ENCODE data around the gene DGKI. TPM values are rescaled to one million over a fixed set of nuclear protein-coding genes. Genes with fewer than 3 reads are reported as not detected.

DGKI gene
- total and polyA plus RNA-seq, 2 of the 4 experiments (the other 2 are of a cell fraction), result 3.9 to 15.8 TPM

GRCh38 chr7:137458399-137458798 is 388.4 kb downstream of the DGKI start:
- H3K79me1 ChIP-seq (ENCODE audit: low read depth in 1 of 2, low read length in 2 of 2), result no peaks in the 10 kb centered on the region; a peak in 1 of 4 replicates
- no peak overlapping the region for H3K9ac ChIP-seq (ENCODE audit: low read depth, low read length)
- no peak overlapping the region for H3K56ac ChIP-seq (ENCODE audit: extremely low read depth, insufficient read depth, low read length)
- no peak overlapping the region for H2AK5ac ChIP-seq (ENCODE audit: low read depth, low read length)
- H3K9me3 ChIP-seq (ENCODE audit: control insufficient read depth, insufficient read depth, low read length), result no peaks in the 10 kb centered on the region; the same call in 1 of the 2 replicates
- H3K27me3 ChIP-seq (ENCODE audit: control insufficient read depth, insufficient read depth, low read length), result no peaks in the 10 kb centered on the region
- DNase-seq (no peak), ATAC-seq (ENCODE audit: low read depth) (no peak)
- no peaks in the 10 kb centered on the region for H3K36me3 ChIP-seq (ENCODE audit: control insufficient read depth, insufficient read depth, low read length)
- 0 out of 3 replicates have a peak overlapping the region, but pooled peaks have one; percentile 42 for H2BK15ac ChIP-seq (ENCODE audit: low read depth, low read length)
- H4K91ac ChIP-seq (ENCODE audit: insufficient read depth, low read depth, low read length), result no peak overlapping the region
- peak overlapping the region; percentile 55; the same call in 1 of the 2 replicates for H2BK20ac ChIP-seq (ENCODE audit: low read depth, low read length)
- in situ Hi-C loops (cut with MboI; ENCODE audit: low sequenced_read_pairs), result loop anchor here (10.0 kb wide), 1 partner anchor 574 kb away; no protein-coding TSS in a partner anchor
- no peak overlapping the region for H2AK9ac ChIP-seq (replicated peaks; ENCODE audit: low read depth, low read length, poor library complexity)
- H3K27ac ChIP-seq (ENCODE audit: insufficient read depth, low read length), result no peak overlapping the region
- TF ChIP-seq RCOR1 (IDR thresholded peaks at IDR 0.05; ENCODE audit: insufficient replicate concordance, low read length), result no peak
- no peak for TF ChIP-seq CEBPB (IDR thresholded peaks at IDR 0.05; ENCODE audit: low read depth, low read length)
- TF ChIP-seq FOS (IDR thresholded peaks at IDR 0.05; ENCODE audit: low read depth, low read length), result no peak
- TF ChIP-seq MXI1 (IDR thresholded peaks at IDR 0.05; ENCODE audit: borderline replicate concordance, low read depth, low read length), result no peak
- TF ChIP-seq NFE2L2 (IDR thresholded peaks at IDR 0.05; ENCODE audit: low read depth, low read length), result no peak
- TF ChIP-seq CHD1 (IDR thresholded peaks at IDR 0.05; ENCODE audit: low read depth, low read length), result no peak
- TF ChIP-seq USF2 (IDR thresholded peaks at IDR 0.05; ENCODE audit: low read depth, low read length), result no peak
- no peak for TF ChIP-seq RAD21 (IDR thresholded peaks at IDR 0.05; ENCODE audit: low read length)
- no peak for TF ChIP-seq MAFK (IDR thresholded peaks at IDR 0.05; ENCODE audit: low read depth, low read length)
- TF ChIP-seq SMC3 (IDR thresholded peaks at IDR 0.05; ENCODE audit: low read depth, low read length), result no peak
- TF ChIP-seq ELK1 (IDR thresholded peaks at IDR 0.05; ENCODE audit: borderline replicate concordance, low read depth, low read length), result no peak
- no peak for TF ChIP-seq POLR2A (IDR thresholded peaks at IDR 0.05; ENCODE audit: low read depth, low read length)
- TF ChIP-seq CTCF (conservative IDR thresholded peaks at IDR 0.05; ENCODE audit: low read depth, low read length), result no peak
- TF ChIP-seq RFX5 (IDR thresholded peaks at IDR 0.05; ENCODE audit: low read depth, low read length), result no peak
- no peak for TF ChIP-seq MAZ (IDR thresholded peaks at IDR 0.05; ENCODE audit: borderline replicate concordance, low read depth, low read length)
- TF ChIP-seq BHLHE40 (IDR thresholded peaks at IDR 0.05; ENCODE audit: low read depth, low read length), result no peak
- H4K8ac ChIP-seq (ENCODE audit: low read depth in 2 of 2, low read length in 2 of 2), result no peak overlapping the region
- no peak overlapping the region for H2AFZ ChIP-seq (replicated peaks; ENCODE audit: low read length, poor library complexity)
- H4K5ac ChIP-seq (ENCODE audit: low read depth, low read length), result no peak overlapping the region
- peaks cover 3% of the 10 kb centered on the region; the same call in 1 of the 2 replicates for H3K9me1 ChIP-seq (ENCODE audit: insufficient read depth, low read length)
- no peak overlapping the region for H3K23ac ChIP-seq (ENCODE audit: low read depth, low read length)
- H3K4me1 ChIP-seq (ENCODE audit: control insufficient read depth, insufficient read depth, low read length), result peaks cover 8% of the 10 kb centered on the region
- peak overlapping the region; percentile 63; the same call in 1 of the 2 replicates for H2BK120ac ChIP-seq (ENCODE audit: low read depth, low read length)
- H3K4me3 ChIP-seq (ENCODE audit: insufficient read depth, low read depth, low read length), result no peak overlapping the region
- ChIA-PET POLR2A (ENCODE audit: unreplicated experiment) (no interaction called here), CTCF (interaction anchor here (0.7 kb wide), 1 partner anchor 1837 kb away, joined by 3 read pairs; no protein-coding TSS in a partner anchor)
- no peak overlapping the region for H3K14ac ChIP-seq (replicated peaks; ENCODE audit: low read depth, low read length)
- dilution Hi-C loops (cut with HindIII; ENCODE audit: low sequenced_read_pairs, unreplicated experiment), result no loop called here
- H2BK5ac ChIP-seq (ENCODE audit: low read depth, low read length, poor library complexity, severe bottlenecking), result no peak overlapping the region
- H3K4me2 ChIP-seq (ENCODE audit: low read depth, low read length), result no peak overlapping the region
- no peak overlapping the region for H3K18ac ChIP-seq (ENCODE audit: low read depth, low read length)
- H3K4ac ChIP-seq (ENCODE audit: low read depth, low read length), result no peak overlapping the region
- BruUV-seq (replicated peaks), result no TSS peak
- intact Hi-C loops (cut with micrococcal nuclease), result no loop called here
- no peaks in the 10 kb centered on the region for H4K20me1 ChIP-seq (ENCODE audit: insufficient read depth, low read length)
- whole genome bisulfite sequencing, 2 experiments (ENCODE audit: extremely low coverage in 2 of 2, insufficient read length in 1 of 2), result 100% methylated on average over 2 of the region's 2 CpGs; no CpG with 5 or more reads in 1 of the 2 experiments
